OCI-LY1 (cell line): ENCODE results near the gene NDRG2.

Experiments
- H2AFZ ChIP-seq: fragments of 200-600 bp; sonication (generic), shearing (Covaris generic); 2 replicates; pipeline ENCODE4 v1.6.0; 2014; ENCODE audit warnings: antibody characterized with exemption, mild to moderate bottlenecking, low read length
- H3F3A ChIP-seq: fragments of 200-600 bp; sonication (generic), shearing (Covaris generic); 2 replicates; pipeline ENCODE4 v1.6.0; 2014; ENCODE audit warnings: mild to moderate bottlenecking, antibody characterized with exemption, low read length, moderate library complexity; ENCODE audit not compliant: insufficient read depth
- H3K27ac ChIP-seq: fragments of 200-600 bp; sonication (generic); 2 replicates; pipeline ENCODE4 v1.5.1; 2014; ENCODE audit warnings: low read length, mixed run types, mild to moderate bottlenecking, low read depth; ENCODE audit not compliant: poor library complexity, severe bottlenecking
- H3K27me3 ChIP-seq: fragments of 200-600 bp; sonication (generic); 2 replicates; pipeline ENCODE4 v1.6.0; 2014; ENCODE audit warnings: antibody characterized with exemption, mild to moderate bottlenecking, low read length, moderate library complexity; ENCODE audit not compliant: insufficient read depth
- H3K36me3 ChIP-seq: fragments of 200-600 bp; sonication (generic); 2 replicates; pipeline ENCODE4 v1.6.1; 2014; ENCODE audit warnings: mild to moderate bottlenecking, antibody characterized with exemption, low read length, moderate library complexity, mixed read lengths; ENCODE audit not compliant: insufficient read depth
- H3K4me1 ChIP-seq: fragments of 200-600 bp; sonication (generic); 2 replicates; pipeline ENCODE4 v1.5.1; 2014; ENCODE audit warnings: mild to moderate bottlenecking, low read length, moderate library complexity; ENCODE audit not compliant: insufficient read depth, severe bottlenecking
- H3K4me2 ChIP-seq: fragments of 200-600 bp; sonication (generic), shearing (Covaris generic); 2 replicates; pipeline ENCODE4 v1.6.1; 2014; ENCODE audit warnings: low read length
- H3K4me3 ChIP-seq: fragments of 200-600 bp; sonication (generic); 2 replicates; pipeline ENCODE4 v1.5.1; 2014; ENCODE audit warnings: low read length, low read depth, mild to moderate bottlenecking, mixed read lengths; ENCODE audit not compliant: poor library complexity, severe bottlenecking
- H3K79me2 ChIP-seq: fragments of 200-600 bp; shearing (Covaris generic); 2 replicates; pipeline ENCODE4 v1.6.1; 2016; ENCODE audit warnings: mixed run types, low read length, mixed read lengths; ENCODE audit not compliant: insufficient read depth
- H3K9ac ChIP-seq: fragments of 200-600 bp; sonication (generic), shearing (Covaris generic); 2 replicates; pipeline ENCODE4 v1.6.1; 2014; ENCODE audit warnings: mild to moderate bottlenecking, low read length, mixed read lengths
- H3K9me2 ChIP-seq: fragments of 200-600 bp; sonication (generic), shearing (Covaris generic); 2 replicates; pipeline ENCODE4 v1.6.1; 2014; ENCODE audit warnings: low read depth, mild to moderate bottlenecking, low read length, mixed read lengths
- H3K9me3 ChIP-seq: fragments of 200-600 bp; shearing (Covaris generic); 2 replicates; pipeline ENCODE4 v1.6.1; 2014; ENCODE audit warnings: low read length, mixed read lengths
- H4K20me1 ChIP-seq: fragments of 200-600 bp; sonication (generic), shearing (Covaris generic); 2 replicates; pipeline ENCODE4 v1.6.0; 2016; ENCODE audit warnings: mild to moderate bottlenecking, low read length; ENCODE audit not compliant: insufficient read depth
- CTCF ChIP-seq: fragments of 200-600 bp; sonication (generic), shearing (Covaris generic); IDR thresholded peaks from 2 replicates; pipeline ENCODE4 v1.5.1; 2017; ENCODE audit warnings: mild to moderate bottlenecking, antibody characterized with exemption, low read length, moderate library complexity, mixed read lengths
- EZH2 ChIP-seq: fragments of 200-600 bp; sonication (generic), shearing (Covaris generic); IDR thresholded peaks from 2 replicates; pipeline ENCODE4 v1.8.0; 2017; ENCODE audit warnings: borderline replicate concordance, mixed run types, mild to moderate bottlenecking, antibody characterized with exemption, low read length, moderate library complexity, mixed read lengths

The NDRG2 gene

GRCh38 chr14:21032326-21033132 is 7.7 kb upstream of the NDRG2 start:
- Histone ChIP-seq H3K4me3 (no peak overlapping the region), H3K9ac (no peak overlapping the region), H4K20me1 (no peaks in the 10 kb centered on the region)

GRCh38 chr14:21030531-21030930 is 5.7 kb upstream of the NDRG2 start:
- Histone ChIP-seq H3K4me3 (no peak overlapping the region), H3K36me3 (no peaks in the 10 kb centered on the region), H3K27ac (no peak overlapping the region), H3K9me3 (no peaks in the 10 kb centered on the region), H3K9ac (no peak overlapping the region), H3K79me2 (no peaks in the 10 kb centered on the region), H3K9me2 (no peaks in the 10 kb centered on the region), H3K4me1 (no peaks in the 10 kb centered on the region), H3F3A (no peaks in the 10 kb centered on the region), H3K27me3 (no peaks in the 10 kb centered on the region), H2AFZ (no peak overlapping the region), H3K4me2 (no peak overlapping the region), H4K20me1 (no peaks in the 10 kb centered on the region)
- no peak for TF ChIP-seq EZH2
- no peak for TF ChIP-seq CTCF

More at GRCh38 chr14:21032326-21033132, 7.7 kb upstream of the NDRG2 start:
- H3K36me3 ChIP-seq, result no peaks in the 10 kb centered on the region
- no peaks in the 10 kb centered on the region for H3K9me3 ChIP-seq
- H3K4me1 ChIP-seq, result no peaks in the 10 kb centered on the region
- no peak overlapping the region for H3K27ac ChIP-seq
- no peaks in the 10 kb centered on the region for H3K27me3 ChIP-seq
- H2AFZ ChIP-seq, result no peak overlapping the region
- H3K4me2 ChIP-seq, result no peak overlapping the region
- H3K79me2 ChIP-seq, result no peaks in the 10 kb centered on the region
- TF ChIP-seq CTCF, result no peak
- TF ChIP-seq EZH2, result no peak
- H3K9me2 ChIP-seq, result no peaks in the 10 kb centered on the region
- H3F3A ChIP-seq, result no peaks in the 10 kb centered on the region

GRCh38 chr14:21029917-21030316 is 5.1 kb upstream of the NDRG2 start, which contains the start of gene TPPP2:
Gene TPPP2 (plus strand): TSS chr14:21030217. CDS start chr14:21030582, 365 bp downstream.
- no peak within 1 kb of the TSS for H3K27ac ChIP-seq
- H4K20me1 ChIP-seq, result no peaks in the 10 kb centered on the region
- no peaks in the 10 kb centered on the region for H3F3A ChIP-seq
- TF ChIP-seq EZH2, result no peak
- no peak for TF ChIP-seq CTCF
- no peak within 1 kb of the TSS for H3K9ac ChIP-seq
- no peak within 1 kb of the TSS for H3K4me2 ChIP-seq
- H2AFZ ChIP-seq, result no peak within 1 kb of the TSS
- no peaks in the 10 kb centered on the region for H3K9me3 ChIP-seq
- no peaks in the 10 kb centered on the region for H3K79me2 ChIP-seq
- peaks cover 2% of the 10 kb centered on the region for H3K4me1 ChIP-seq
- no peaks in the 10 kb centered on the region for H3K9me2 ChIP-seq
- H3K4me3 ChIP-seq, result no peak within 1 kb of the TSS
- H3K27me3 ChIP-seq, result no peaks in the 10 kb centered on the region
- H3K36me3 ChIP-seq, result no peaks in the 10 kb centered on the region
